ENCODE results near the gene AFF3. TPM values are rescaled to one million over a fixed set of nuclear protein-coding genes. Genes with fewer than 3 reads are reported as not detected.

Gene AFF3
- total and polyA plus RNA-seq, 2 donors (not counting 3 experiments of a cell fraction or from before 2014, with no cell fraction given), result 0.06 to 0.07 TPM

GRCh38 chr2:100179806-100180205, 37.4 kb upstream of the AFF3 start:
- DNase-seq (ENCODE audit: low read depth, low spot score) (no peak), FAIRE-seq (no peak)
- Histone ChIP-seq H2AFZ (ENCODE audit: low read depth, low read length) (no peak overlapping the region), H3K36me3 (ENCODE audit: control insufficient read depth in 2 of 2, extremely low read depth in 1 of 2, insufficient read depth in 2 of 2, low read length in 2 of 2) (no peaks in the 10 kb centered on the region), H4K20me1 (replicated peaks; ENCODE audit: control insufficient read depth, extremely low read depth, insufficient read depth, low read length) (no peaks in the 10 kb centered on the region), H3K4me2 (ENCODE audit: insufficient read depth, low read length) (no peak overlapping the region), H3K9me3 (replicated peaks; ENCODE audit: control insufficient read depth, insufficient read depth, low read length) (no peaks in the 10 kb centered on the region), H3K27me3 (ENCODE audit: control insufficient read depth in 2 of 2, insufficient read depth in 2 of 2, low read length in 2 of 2) (peaks cover 0 to 5% of the 10 kb centered on the region in 2 experiments), H3K9ac (replicated peaks; ENCODE audit: extremely low read depth, insufficient read depth, low read length) (no peak overlapping the region), H3K4me3 (replicated peaks in 1 of 3; ENCODE audit: insufficient read depth in 1 of 3, low read depth in 1 of 3, low read length in 3 of 3) (no peak overlapping the region), H3K79me2 (ENCODE audit: control insufficient read depth, insufficient read depth, low read length) (no peaks in the 10 kb centered on the region), H3K27ac (ENCODE audit: insufficient read depth, low read depth, low read length) (no peak overlapping the region), H3K9me1 (replicated peaks; ENCODE audit: control insufficient read depth, extremely low read depth, insufficient read depth, low read length) (no peaks in the 10 kb centered on the region), H3K4me1 (ENCODE audit: control insufficient read depth, extremely low read depth, insufficient read depth, low read length) (no peaks in the 10 kb centered on the region)
- ChIA-PET CTCF (interaction anchor here (0.8 to 1.3 kb wide), 4 partner anchors 11 to 62 kb away, joined by 3 to 4 read pairs (median 3); no protein-coding TSS in a partner anchor), POLR2A (no interaction called here)
- BruUV-seq (replicated peaks), result no TSS peak
- intact Hi-C loops (cut with micrococcal nuclease), result loop anchor here (2.0 kb wide), 1 partner anchor 21 kb away; no protein-coding TSS in a partner anchor
- dilution Hi-C loops (cut with MboI; ENCODE audit: extremely low pct_ligation_motif_present, low sequenced_read_pairs), result no loop called here
- no peak for TF ChIP-seq MYC (IDR thresholded peaks at IDR 0.05; ENCODE audit: low read depth, low read length)
- TF ChIP-seq EZH2 (IDR thresholded peaks at IDR 0.05; ENCODE audit: borderline replicate concordance, low read depth, low read length, severe bottlenecking), result no peak
- no peak for TF ChIP-seq POLR2AphosphoS5 (IDR thresholded peaks at IDR 0.05; ENCODE audit: insufficient read depth, low read depth, low read length)
- TF ChIP-seq CTCF (IDR thresholded peaks at IDR 0.05; ENCODE audit: extremely low read depth in 1 of 2, insufficient read depth in 1 of 2, low read depth in 1 of 2, low read length in 2 of 2), result no peak
- TF ChIP-seq GATA2 (IDR thresholded peaks at IDR 0.05; ENCODE audit: insufficient read depth, insufficient read length, low read depth, low read length), result no peak

GRCh38 chr2:100178864-100179263, 36.5 kb upstream of the AFF3 start:
- CTCF ChIA-PET, result interaction anchor here (0.9 to 2.3 kb wide), 5 partner anchors 12 to 620 kb away, joined by 4 to 28 read pairs (median 16); no protein-coding TSS in a partner anchor
- H3K4me2 ChIP-seq (ENCODE audit: insufficient read depth, low read length), result no peak overlapping the region
- no peak for DNase-seq (ENCODE audit: low read depth, low spot score)
- no peaks in the 10 kb centered on the region for H4K20me1 ChIP-seq (replicated peaks; ENCODE audit: control insufficient read depth, extremely low read depth, insufficient read depth, low read length)
- H3K9me1 ChIP-seq (replicated peaks; ENCODE audit: control insufficient read depth, extremely low read depth, insufficient read depth, low read length), result no peaks in the 10 kb centered on the region
- H3K27me3 ChIP-seq (ENCODE audit: control insufficient read depth in 2 of 2, insufficient read depth in 2 of 2, low read length in 2 of 2), result peaks cover 0 to 5% of the 10 kb centered on the region in 2 experiments
- H3K4me1 ChIP-seq (ENCODE audit: control insufficient read depth, extremely low read depth, insufficient read depth, low read length), result no peaks in the 10 kb centered on the region
- no peak for FAIRE-seq
- H3K9me3 ChIP-seq (replicated peaks; ENCODE audit: control insufficient read depth, insufficient read depth, low read length), result no peaks in the 10 kb centered on the region
- H3K4me3 ChIP-seq (replicated peaks in 1 of 3; ENCODE audit: insufficient read depth in 1 of 3, low read depth in 1 of 3, low read length in 3 of 3), result no peak overlapping the region
- H3K9ac ChIP-seq (replicated peaks; ENCODE audit: extremely low read depth, insufficient read depth, low read length), result no peak overlapping the region
- intact Hi-C loops (cut with micrococcal nuclease) (loop anchor here (1.0 to 2.0 kb wide), 4 partner anchors 22 to 620 kb away; no protein-coding TSS in a partner anchor), dilution Hi-C loops (cut with MboI; ENCODE audit: extremely low pct_ligation_motif_present, low sequenced_read_pairs) (no loop called here)
- POLR2A ChIA-PET, result no interaction called here
- TF ChIP-seq GATA2 (IDR thresholded peaks at IDR 0.05; ENCODE audit: insufficient read depth, insufficient read length, low read depth, low read length) (no peak), JUN (IDR thresholded peaks at IDR 0.05; ENCODE audit: borderline replicate concordance, insufficient read depth, insufficient read length, low read depth) (no peak), EZH2 (IDR thresholded peaks at IDR 0.05; ENCODE audit: borderline replicate concordance, low read depth, low read length, severe bottlenecking) (no peak), MYC (IDR thresholded peaks at IDR 0.05; ENCODE audit: low read depth, low read length) (no peak), FOS (IDR thresholded peaks at IDR 0.05; ENCODE audit: borderline replicate concordance, insufficient read depth, low read length) (no peak), POLR2AphosphoS5 (IDR thresholded peaks at IDR 0.05; ENCODE audit: insufficient read depth, low read depth, low read length) (no peak), CTCF (IDR thresholded peaks at IDR 0.05; ENCODE audit: extremely low read depth in 1 of 2, insufficient read depth in 1 of 2, low read depth in 1 of 2, low read length in 2 of 2) (no peak), MAX (IDR thresholded peaks at IDR 0.05; ENCODE audit: insufficient read depth, insufficient read length) (no peak), POLR2A (IDR thresholded peaks at IDR 0.05; ENCODE audit: low read depth, low read length) (no peak)
- H2AFZ ChIP-seq (ENCODE audit: low read depth, low read length), result no peak overlapping the region
- H3K36me3 ChIP-seq (ENCODE audit: control insufficient read depth in 2 of 2, extremely low read depth in 1 of 2, insufficient read depth in 2 of 2, low read length in 2 of 2), result no peaks in the 10 kb centered on the region
- no peak overlapping the region for H3K27ac ChIP-seq (ENCODE audit: insufficient read depth, low read depth, low read length)
- BruUV-seq (replicated peaks), result no TSS peak
- H3K79me2 ChIP-seq (ENCODE audit: control insufficient read depth, insufficient read depth, low read length), result no peaks in the 10 kb centered on the region
